ENCODE measurements around the gene RASGEF1C.

Gene RASGEF1C

GRCh38 chr5:180204276-180204819, 4.7 kb downstream of the RASGEF1C start:
- Mint-ChIP-seq H3K4me1 (ENCODE audit: low read depth) (peaks cover 4% of the 10 kb centered on the region), H3K27me3 (ENCODE audit: low read depth) (peaks cover 23% of the 10 kb centered on the region), H3K4me3 (no peak overlapping the region)

GRCh38 chr5:180202939-180203573, 6.0 kb downstream of the RASGEF1C start:
- no peaks in the 10 kb centered on the region for H3K36me3 Mint-ChIP-seq (ENCODE audit: low read depth)
- H3K9me3 Mint-ChIP-seq, result no peaks in the 10 kb centered on the region
- no peak overlapping the region for H3K4me3 Mint-ChIP-seq
- H3K27ac Mint-ChIP-seq, result no peak overlapping the region
- peaks cover 17% of the 10 kb centered on the region for H3K27me3 Mint-ChIP-seq (ENCODE audit: low read depth)
- H3K4me1 Mint-ChIP-seq (ENCODE audit: low read depth), result no peaks in the 10 kb centered on the region

More at GRCh38 chr5:180204276-180204819, 4.7 kb downstream of the RASGEF1C start:
- H3K36me3 Mint-ChIP-seq (ENCODE audit: low read depth), result no peaks in the 10 kb centered on the region
- H3K27ac Mint-ChIP-seq, result no peak overlapping the region
- H3K9me3 Mint-ChIP-seq, result no peaks in the 10 kb centered on the region

GRCh38 chr5:180201051-180201987, 7.7 kb downstream of the RASGEF1C start:
- Mint-ChIP-seq H3K27me3 (ENCODE audit: low read depth) (peaks cover 4% of the 10 kb centered on the region), H3K4me3 (no peak overlapping the region), H3K27ac (no peak overlapping the region), H3K36me3 (ENCODE audit: low read depth) (no peaks in the 10 kb centered on the region), H3K4me1 (ENCODE audit: low read depth) (no peaks in the 10 kb centered on the region), H3K9me3 (no peaks in the 10 kb centered on the region)

GRCh38 chr5:180199390-180199789, 9.6 kb downstream of the RASGEF1C start:
- H3K27ac Mint-ChIP-seq, result no peak overlapping the region
- H3K36me3 Mint-ChIP-seq (ENCODE audit: low read depth), result no peaks in the 10 kb centered on the region
- H3K4me3 Mint-ChIP-seq, result no peak overlapping the region
- H3K27me3 Mint-ChIP-seq (ENCODE audit: low read depth), result no peaks in the 10 kb centered on the region
- H3K4me1 Mint-ChIP-seq (ENCODE audit: low read depth), result no peaks in the 10 kb centered on the region
- H3K9me3 Mint-ChIP-seq, result no peaks in the 10 kb centered on the region

GRCh38 chr5:180198208-180198607, 10.8 kb downstream of the RASGEF1C start:
- no peak overlapping the region for H3K27ac Mint-ChIP-seq
- H3K27me3 Mint-ChIP-seq (ENCODE audit: low read depth), result no peaks in the 10 kb centered on the region
- H3K4me1 Mint-ChIP-seq (ENCODE audit: low read depth), result no peaks in the 10 kb centered on the region
- H3K9me3 Mint-ChIP-seq, result no peaks in the 10 kb centered on the region
- H3K4me3 Mint-ChIP-seq, result no peak overlapping the region
- no peaks in the 10 kb centered on the region for H3K36me3 Mint-ChIP-seq (ENCODE audit: low read depth)

GRCh38 chr5:180197016-180197702, 11.9 kb downstream of the RASGEF1C start:
- H3K27ac Mint-ChIP-seq, result no peak overlapping the region
- no peak overlapping the region for H3K4me3 Mint-ChIP-seq

GRCh38 chr5:180194410-180195345, 14.3 kb downstream of the RASGEF1C start:
- no peaks in the 10 kb centered on the region for H3K9me3 Mint-ChIP-seq
- H3K4me3 Mint-ChIP-seq, result no peak overlapping the region
- no peaks in the 10 kb centered on the region for H3K27me3 Mint-ChIP-seq (ENCODE audit: low read depth)
- H3K27ac Mint-ChIP-seq, result no peak overlapping the region
- H3K36me3 Mint-ChIP-seq (ENCODE audit: low read depth), result no peaks in the 10 kb centered on the region
- H3K4me1 Mint-ChIP-seq (ENCODE audit: low read depth), result no peaks in the 10 kb centered on the region

More at GRCh38 chr5:180197016-180197702, 11.9 kb downstream of the RASGEF1C start:
- Mint-ChIP-seq H3K27me3 (ENCODE audit: low read depth) (no peaks in the 10 kb centered on the region), H3K4me1 (ENCODE audit: low read depth) (no peaks in the 10 kb centered on the region), H3K36me3 (ENCODE audit: low read depth) (no peaks in the 10 kb centered on the region), H3K9me3 (no peaks in the 10 kb centered on the region)

GRCh38 chr5:180193749-180194375, 15.1 kb downstream of the RASGEF1C start:
- H3K9me3 Mint-ChIP-seq, result peaks cover 5% of the 10 kb centered on the region
- H3K36me3 Mint-ChIP-seq (ENCODE audit: low read depth), result no peaks in the 10 kb centered on the region
- no peak overlapping the region for H3K27ac Mint-ChIP-seq
- no peak overlapping the region for H3K4me3 Mint-ChIP-seq
- no peaks in the 10 kb centered on the region for H3K27me3 Mint-ChIP-seq (ENCODE audit: low read depth)
- H3K4me1 Mint-ChIP-seq (ENCODE audit: low read depth), result no peaks in the 10 kb centered on the region

GRCh38 chr5:180191716-180192115, 17.3 kb downstream of the RASGEF1C start:
- Mint-ChIP-seq H3K36me3 (ENCODE audit: low read depth) (no peaks in the 10 kb centered on the region), H3K4me1 (ENCODE audit: low read depth) (no peaks in the 10 kb centered on the region), H3K4me3 (no peak overlapping the region), H3K27ac (no peak overlapping the region), H3K27me3 (ENCODE audit: low read depth) (no peaks in the 10 kb centered on the region), H3K9me3 (peaks cover 5% of the 10 kb centered on the region)

GRCh38 chr5:180187767-180188166, 21.2 kb downstream of the RASGEF1C start:
- H3K9me3 Mint-ChIP-seq, result peaks cover 11% of the 10 kb centered on the region
- H3K27me3 Mint-ChIP-seq (ENCODE audit: low read depth), result peaks cover 4% of the 10 kb centered on the region

GRCh38 chr5:180180846-180181245, 28.2 kb downstream of the RASGEF1C start:
- Mint-ChIP-seq H3K27me3 (ENCODE audit: low read depth) (no peaks in the 10 kb centered on the region), H3K36me3 (ENCODE audit: low read depth) (no peaks in the 10 kb centered on the region), H3K9me3 (peaks cover 10% of the 10 kb centered on the region), H3K4me3 (no peak overlapping the region), H3K4me1 (ENCODE audit: low read depth) (no peaks in the 10 kb centered on the region), H3K27ac (no peak overlapping the region)

More at GRCh38 chr5:180187767-180188166, 21.2 kb downstream of the RASGEF1C start:
- no peaks in the 10 kb centered on the region for H3K36me3 Mint-ChIP-seq (ENCODE audit: low read depth)
- no peaks in the 10 kb centered on the region for H3K4me1 Mint-ChIP-seq (ENCODE audit: low read depth)
- H3K4me3 Mint-ChIP-seq, result no peak overlapping the region
- H3K27ac Mint-ChIP-seq, result no peak overlapping the region

GRCh38 chr5:180180421-180180820, 28.6 kb downstream of the RASGEF1C start:
- Mint-ChIP-seq H3K27ac (no peak overlapping the region), H3K4me1 (ENCODE audit: low read depth) (no peaks in the 10 kb centered on the region), H3K27me3 (ENCODE audit: low read depth) (no peaks in the 10 kb centered on the region), H3K36me3 (ENCODE audit: low read depth) (no peaks in the 10 kb centered on the region), H3K9me3 (peaks cover 10% of the 10 kb centered on the region), H3K4me3 (no peak overlapping the region)
